Amygdala (tissue), 56 donors: ENCODE results near the gene SRSF10.
"Not testable (repeated sequence)": the region's sequence is repeated elsewhere in the genome, so short reads cannot be mapped to it uniquely, and the experiment has no call there.

Source experiments
- DNase-seq, 56 donors: peaks; one replicate each; lab custom pipeline; 2025; lab: John Stamatoyannopoulos, UW

The SRSF10 gene

DNA sequence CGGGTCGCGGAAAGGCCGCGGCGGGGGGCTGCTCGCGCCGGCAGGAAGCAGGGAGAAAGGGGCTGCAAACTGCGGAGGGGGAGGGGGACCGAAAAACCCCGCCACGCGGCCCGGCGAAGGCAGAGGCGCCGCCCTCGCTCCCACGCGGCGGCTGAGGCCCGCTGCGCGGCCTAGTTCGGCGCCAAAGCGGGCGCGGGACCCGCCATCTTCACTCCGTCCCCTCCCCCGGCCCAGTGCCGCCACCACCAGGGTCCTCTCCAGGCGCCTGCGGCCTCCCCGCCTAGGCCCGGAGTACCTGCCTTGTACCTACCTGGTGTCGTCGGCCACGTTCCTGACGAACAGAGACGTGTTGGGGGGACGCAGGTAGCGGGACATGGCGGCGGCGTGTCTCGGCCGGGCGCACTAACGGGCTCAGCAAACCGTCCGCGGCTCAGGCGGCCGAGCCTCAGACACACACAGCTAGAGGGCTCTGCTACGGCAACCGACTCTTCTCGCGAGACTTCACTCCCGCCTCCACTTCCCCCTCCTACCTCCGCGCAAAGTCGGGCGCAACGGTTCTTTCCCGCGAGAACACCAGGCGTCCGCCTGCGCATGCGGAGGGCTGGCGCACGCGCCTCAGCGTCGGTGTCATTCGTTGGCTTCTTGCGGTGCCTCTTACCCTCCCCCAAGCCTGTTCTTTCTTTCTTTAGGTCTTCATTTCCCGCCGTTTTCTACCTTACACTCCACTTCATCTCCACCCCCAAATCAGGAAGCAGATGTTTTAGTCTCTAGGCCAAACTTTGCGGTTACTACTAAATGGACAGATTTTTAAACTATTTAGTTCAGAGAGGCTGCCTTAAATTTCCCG is at the start of gene SRSF10:
Gene SRSF10 (minus strand): TSS at position 447 of the 847 bp plus-strand sequence. CDS start 72 bp downstream, at position 375.
- DNase-seq: peak; percentile 81 to 99 (median 96)

- no peak for DNase-seq
Observed at GRCh38 chr1:24027838-24028468, 47.8 kb upstream of the SRSF10 start.

DNA sequence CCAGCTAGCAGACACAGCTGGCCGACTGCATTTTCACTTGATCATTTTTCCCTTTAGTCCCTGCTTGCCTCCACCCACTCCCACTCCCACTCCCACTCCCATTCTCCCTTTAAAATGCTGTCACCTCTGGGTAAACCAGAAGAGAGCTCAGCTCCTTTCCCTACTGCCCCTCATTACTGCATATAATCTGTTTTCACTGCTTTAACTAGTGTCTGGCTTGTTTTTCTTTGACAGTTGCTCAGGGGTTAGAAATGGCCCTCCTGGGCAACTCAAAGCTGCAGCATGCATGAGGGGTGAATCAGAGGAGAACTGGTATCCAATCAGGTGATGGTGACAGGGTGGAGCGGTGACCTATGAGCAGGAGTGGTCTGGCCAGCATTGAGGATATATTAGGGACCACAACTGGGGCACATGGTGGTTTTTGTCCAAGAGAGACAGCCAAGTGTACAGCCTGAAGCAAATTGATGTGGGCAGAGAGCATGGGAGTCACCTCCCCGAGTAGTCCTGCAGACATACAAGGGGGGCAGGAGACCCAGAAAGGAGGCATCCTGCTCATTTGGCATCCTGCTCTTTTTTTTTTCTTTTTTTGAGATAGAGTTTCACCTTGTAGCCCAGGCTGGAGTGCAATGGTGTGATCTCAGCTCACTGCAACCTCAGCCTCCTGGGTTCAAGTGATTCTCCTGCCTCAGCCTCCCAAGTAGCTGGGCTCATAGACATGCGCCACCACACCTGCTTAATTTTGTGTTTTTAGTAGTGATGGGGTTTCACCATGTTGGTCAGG is 42.6 kb upstream of the SRSF10 start:
- DNase-seq: no peak

- no peak for DNase-seq
Observed at GRCh38 chr1:24021403-24022266, 41.5 kb upstream of the SRSF10 start.

DNA sequence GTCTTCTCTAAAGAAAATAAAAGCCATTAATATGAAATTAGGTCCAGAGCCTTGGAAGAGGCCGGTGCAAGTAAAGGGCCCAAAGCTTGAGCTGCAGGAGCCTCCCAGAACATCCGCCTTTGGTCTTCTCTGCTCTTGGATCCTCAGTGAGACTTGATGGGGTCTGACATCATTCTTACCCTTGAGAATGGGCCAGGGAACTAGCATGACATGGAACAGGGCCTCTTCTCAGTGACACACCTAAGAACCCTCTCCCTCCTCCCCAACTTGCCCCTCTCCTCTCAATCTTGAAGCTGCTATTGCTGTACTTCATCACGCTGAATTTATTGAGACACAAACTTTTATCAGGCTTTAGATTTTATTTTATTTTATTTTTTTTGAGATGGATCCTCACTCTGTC is 40.3 kb upstream of the SRSF10 start:
- DNase-seq: no peak

DNA sequence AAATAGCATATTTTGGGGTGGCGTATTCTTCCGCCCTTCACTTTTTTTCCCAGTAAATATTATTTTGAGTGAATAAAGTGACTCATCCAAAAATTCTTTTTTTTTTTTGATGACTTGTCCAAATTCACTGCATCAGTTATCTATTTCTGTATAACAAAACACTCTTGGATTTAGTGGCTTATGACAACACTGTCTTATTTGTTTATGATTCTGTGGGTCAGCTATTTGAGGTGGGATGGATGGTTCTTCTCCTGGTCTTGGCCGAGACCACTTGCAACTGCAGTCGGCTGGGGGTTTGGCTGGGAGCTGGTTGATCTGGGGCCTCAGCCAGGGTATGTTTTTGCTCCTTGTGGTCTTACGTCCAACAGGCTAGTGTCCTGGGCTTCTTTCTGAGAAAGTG is 39.9 kb upstream of the SRSF10 start:
- DNase-seq: no peak

- DNase-seq: peak in 53 of 56 donors; percentile 2 to 76 (median 42)
Observed at GRCh38 chr1:24018611-24019580, 38.8 kb upstream of the SRSF10 start.

GRCh38 chr1:24015221-24016210 is 35.4 kb upstream of the SRSF10 start:
- DNase-seq: no peak

GRCh38 chr1:24012878-24013277 is 32.8 kb upstream of the SRSF10 start:
- DNase-seq: not testable (repeated sequence)

- no peak for DNase-seq
Observed at GRCh38 chr1:24010650-24011049, 30.5 kb upstream of the SRSF10 start.

GRCh38 chr1:24009406-24009805 is 29.3 kb upstream of the SRSF10 start:
- no peak for DNase-seq

DNA sequence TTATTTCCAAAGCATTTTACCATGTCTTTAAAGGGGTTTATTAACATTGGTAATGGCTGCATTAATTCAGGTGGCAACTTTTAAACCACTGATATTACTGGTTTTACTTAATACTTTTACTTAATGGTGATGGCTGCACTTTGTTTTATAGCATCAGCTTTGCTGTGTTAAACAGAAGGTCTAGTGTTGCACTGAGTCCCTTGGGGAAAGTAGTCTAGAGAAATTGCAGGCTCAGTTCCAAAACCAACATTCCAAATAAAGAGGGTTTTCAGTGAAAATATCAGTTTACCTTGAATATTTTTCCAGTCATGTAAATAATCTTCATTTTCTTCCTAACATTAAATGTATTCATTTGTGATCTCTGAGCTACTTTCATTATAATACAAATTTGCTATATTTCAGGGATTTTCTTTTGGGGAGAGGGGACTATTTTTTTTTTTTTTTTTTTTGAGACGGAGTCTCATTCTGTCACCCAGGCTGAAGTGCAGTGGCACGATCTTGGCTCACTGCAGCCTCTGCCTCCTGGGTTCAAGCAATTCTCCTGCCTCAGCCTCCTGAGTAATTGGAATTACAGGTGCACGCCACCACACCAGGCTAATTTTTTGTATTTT is 28.6 kb upstream of the SRSF10 start:
- DNase-seq: not testable (repeated sequence)

DNA sequence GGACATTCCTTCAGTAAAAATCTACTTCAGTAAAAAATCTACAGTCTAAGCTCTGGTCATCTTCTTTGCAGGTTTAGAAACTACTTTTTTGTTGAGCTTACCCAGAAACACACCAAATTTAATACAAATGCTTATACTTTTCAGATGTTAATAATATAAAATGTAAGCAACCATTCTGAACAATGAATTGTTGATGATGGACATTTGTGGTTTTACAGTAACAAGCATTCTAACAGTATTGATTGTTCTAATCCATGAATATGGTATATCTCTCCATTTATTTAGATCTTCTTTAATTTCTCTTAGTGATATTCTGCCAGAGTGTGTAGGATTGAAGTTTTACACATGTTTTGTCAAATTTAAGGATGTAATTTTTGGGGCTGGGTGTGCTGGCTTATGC is 27.0 kb upstream of the SRSF10 start:
- DNase-seq: no peak

- no peak for DNase-seq
Observed at GRCh38 chr1:24005163-24005562, 25.0 kb upstream of the SRSF10 start.

DNA sequence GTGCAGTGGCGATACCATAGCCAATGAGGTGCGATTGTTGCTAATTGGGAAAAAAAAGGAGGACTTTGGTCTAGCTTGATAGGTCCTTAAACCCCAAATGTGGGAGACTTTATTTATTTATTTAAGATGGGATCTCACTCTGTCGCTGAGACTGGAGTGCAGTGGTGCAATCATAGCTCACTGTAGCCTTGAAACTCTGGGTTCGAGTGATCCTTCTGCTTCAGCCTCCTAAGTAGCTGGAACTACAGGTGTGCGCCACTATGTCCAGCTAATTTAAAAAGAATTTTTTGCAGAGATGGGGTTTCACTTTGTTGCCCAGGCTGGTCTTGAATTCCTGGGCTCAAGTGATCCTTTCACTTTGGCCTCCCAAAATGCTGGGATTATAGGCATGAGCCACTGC is 24.0 kb upstream of the SRSF10 start:
- no peak for DNase-seq

GRCh38 chr1:24003331-24003972 is 23.3 kb upstream of the SRSF10 start:
- no peak for DNase-seq

- no peak for DNase-seq
Observed at GRCh38 chr1:24002695-24003094, 22.6 kb upstream of the SRSF10 start.
